ENCODE measurements around the gene SGMS1.
A peak's percentile ranks its signal among the peaks of the same experiment; 100 is the strongest.

SGMS1 gene

GRCh38 chr10:50392966-50393718 lies 230.6 kb downstream of the SGMS1 start:
- peak; percentile 63 for DNase-seq
- WGBS = 56% methylated on average over 6 of the region's 6 CpGs
- H3K4me1 ChIP-seq (ENCODE audit: control insufficient read depth, insufficient read depth, low read depth, low read length) = peaks cover 3% of the 10 kb centered on the region
- H3K27ac ChIP-seq (ENCODE audit: low read length, poor library complexity, severe bottlenecking) = peak overlapping the region; percentile 9
- H3K18ac ChIP-seq (ENCODE audit: low read depth in 1 of 2, low read length in 2 of 2) = no peak overlapping the region
- no peak overlapping the region for H4K8ac ChIP-seq (ENCODE audit: low read length)
- H4K91ac ChIP-seq (ENCODE audit: low read length) = no peak overlapping the region
- H3K4me2 ChIP-seq (ENCODE audit: low read length, poor library complexity, severe bottlenecking) = no peak overlapping the region
- no peak overlapping the region for H2AFZ ChIP-seq (ENCODE audit: low read depth, low read length)
- no peak overlapping the region for H2BK5ac ChIP-seq (ENCODE audit: low read depth, low read length, poor library complexity, severe bottlenecking)
- H3K23ac ChIP-seq (ENCODE audit: low read length in 2 of 2) = no peak overlapping the region
- H3K9me3 ChIP-seq (ENCODE audit: control insufficient read depth, low read length) = no peaks in the 10 kb centered on the region
- no peak overlapping the region for H3K4me3 ChIP-seq (ENCODE audit: insufficient read depth in 1 of 2, low read depth in 1 of 2, low read length in 2 of 2)
- no peak overlapping the region for H2BK15ac ChIP-seq (ENCODE audit: low read depth, poor library complexity, severe bottlenecking)
- no peak overlapping the region for H3K9ac ChIP-seq (ENCODE audit: low read length)
- no peaks in the 10 kb centered on the region for H3K36me3 ChIP-seq (ENCODE audit: control insufficient read depth in 1 of 2, insufficient read depth in 2 of 2, low read depth in 1 of 2, low read length in 2 of 2)
- no peak overlapping the region for H2AK5ac ChIP-seq (ENCODE audit: low read length, severe bottlenecking)
- no peak overlapping the region for H3K14ac ChIP-seq (ENCODE audit: low read length in 2 of 2)
- H2BK12ac ChIP-seq (ENCODE audit: low read length in 2 of 2) = no peak overlapping the region
- peaks cover 14% of the 10 kb centered on the region for H3K79me1 ChIP-seq (replicated peaks; ENCODE audit: low read length, poor library complexity, severe bottlenecking)
- no peak overlapping the region for H2BK120ac ChIP-seq (ENCODE audit: low read depth, low read length)
- H3K4ac ChIP-seq (ENCODE audit: low read depth in 1 of 2, low read length in 2 of 2) = no peak overlapping the region
- H3K27me3 ChIP-seq (ENCODE audit: control insufficient read depth in 1 of 2, insufficient read depth in 1 of 2, low read length in 2 of 2) = no peaks in the 10 kb centered on the region

DNA sequence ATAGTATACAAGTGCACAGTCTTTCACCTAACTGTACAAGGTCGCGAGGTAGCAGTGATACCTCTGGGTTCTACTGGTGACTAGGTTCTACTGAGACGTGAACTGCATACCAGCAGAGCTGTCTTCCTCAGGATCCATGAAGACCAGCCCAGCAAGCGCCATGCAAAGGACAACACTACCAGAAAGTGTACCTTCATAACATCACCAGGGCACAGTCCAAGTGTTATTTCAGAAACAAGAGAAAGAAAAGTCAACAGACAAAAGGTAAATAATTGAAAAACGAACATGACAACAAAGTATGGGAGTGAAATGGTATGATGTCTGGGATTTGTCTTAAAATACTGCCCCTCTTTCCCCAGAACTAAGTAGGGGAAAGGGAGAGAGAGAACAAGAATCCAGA lies 231.3 kb downstream of the SGMS1 start:
- H4K91ac ChIP-seq (ENCODE audit: low read length) = no peak overlapping the region
- no peak overlapping the region for H2BK120ac ChIP-seq (ENCODE audit: low read depth, low read length)
- peaks cover 14% of the 10 kb centered on the region for H3K79me1 ChIP-seq (replicated peaks; ENCODE audit: low read length, poor library complexity, severe bottlenecking)
- H3K14ac ChIP-seq (ENCODE audit: low read length in 2 of 2) = no peak overlapping the region
- no peak overlapping the region for H2AK5ac ChIP-seq (ENCODE audit: low read length, severe bottlenecking)
- no peaks in the 10 kb centered on the region for H3K9me3 ChIP-seq (ENCODE audit: control insufficient read depth, low read length)
- no peak overlapping the region for H3K27ac ChIP-seq (ENCODE audit: low read length, poor library complexity, severe bottlenecking)
- DNase-seq = no peak
- H3K23ac ChIP-seq (ENCODE audit: low read length in 2 of 2) = no peak overlapping the region
- H3K9ac ChIP-seq (ENCODE audit: low read length) = no peak overlapping the region
- peaks cover 3% of the 10 kb centered on the region for H3K4me1 ChIP-seq (ENCODE audit: control insufficient read depth, insufficient read depth, low read depth, low read length)
- H4K8ac ChIP-seq (ENCODE audit: low read length) = no peak overlapping the region
- no peak overlapping the region for H2AFZ ChIP-seq (ENCODE audit: low read depth, low read length)
- H3K4me3 ChIP-seq (ENCODE audit: insufficient read depth in 1 of 2, low read depth in 1 of 2, low read length in 2 of 2) = no peak overlapping the region
- H2BK5ac ChIP-seq (ENCODE audit: low read depth, low read length, poor library complexity, severe bottlenecking) = no peak overlapping the region
- WGBS = 92% methylated on average over 4 of the region's 5 CpGs
- H3K27me3 ChIP-seq (ENCODE audit: control insufficient read depth in 1 of 2, insufficient read depth in 1 of 2, low read length in 2 of 2) = no peaks in the 10 kb centered on the region
- H2BK12ac ChIP-seq (ENCODE audit: low read length in 2 of 2) = no peak overlapping the region
- H3K36me3 ChIP-seq (ENCODE audit: control insufficient read depth in 1 of 2, insufficient read depth in 2 of 2, low read depth in 1 of 2, low read length in 2 of 2) = no peaks in the 10 kb centered on the region
- no peak overlapping the region for H2BK15ac ChIP-seq (ENCODE audit: low read depth, poor library complexity, severe bottlenecking)
- H3K4ac ChIP-seq (ENCODE audit: low read depth in 1 of 2, low read length in 2 of 2) = no peak overlapping the region
- no peak overlapping the region for H3K18ac ChIP-seq (ENCODE audit: low read depth in 1 of 2, low read length in 2 of 2)
- H3K4me2 ChIP-seq (ENCODE audit: low read length, poor library complexity, severe bottlenecking) = no peak overlapping the region

DNA sequence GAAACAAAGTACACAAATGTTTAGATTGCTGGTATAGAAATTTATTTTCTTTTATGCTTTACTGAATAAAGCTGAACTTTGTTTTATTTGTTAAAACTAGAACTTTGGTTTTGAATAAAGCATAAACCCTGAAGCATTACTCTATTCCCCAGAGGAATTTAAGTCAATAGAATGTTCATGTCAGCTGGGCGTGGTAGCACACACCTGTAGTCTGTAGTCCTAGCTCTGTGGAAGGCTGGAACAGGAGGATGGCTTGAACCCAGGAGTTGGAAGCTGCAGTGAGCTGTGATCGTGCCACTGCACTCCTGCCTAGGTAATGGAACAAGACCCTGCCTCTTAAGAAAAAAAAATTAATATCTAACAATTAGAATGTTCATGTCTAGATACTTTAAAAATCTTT lies 233.5 kb downstream of the SGMS1 start:
- no peak overlapping the region for H3K27ac ChIP-seq (ENCODE audit: low read length, poor library complexity, severe bottlenecking)
- H2AFZ ChIP-seq (ENCODE audit: low read depth, low read length) = no peak overlapping the region
- H2BK120ac ChIP-seq (ENCODE audit: low read depth, low read length) = no peak overlapping the region
- no peak overlapping the region for H4K91ac ChIP-seq (ENCODE audit: low read length)
- DNase-seq = no peak
- no peak overlapping the region for H2BK12ac ChIP-seq (ENCODE audit: low read length in 2 of 2)
- 100% methylated on average over 1 of the region's 2 CpGs for WGBS
- H3K79me1 ChIP-seq (replicated peaks; ENCODE audit: low read length, poor library complexity, severe bottlenecking) = peaks cover 12% of the 10 kb centered on the region
- H2AK5ac ChIP-seq (ENCODE audit: low read length, severe bottlenecking) = no peak overlapping the region
- H3K14ac ChIP-seq (ENCODE audit: low read length in 2 of 2) = no peak overlapping the region
- no peak overlapping the region for H3K4ac ChIP-seq (ENCODE audit: low read depth in 1 of 2, low read length in 2 of 2)
- no peaks in the 10 kb centered on the region for H3K9me3 ChIP-seq (ENCODE audit: control insufficient read depth, low read length)
- H3K23ac ChIP-seq (ENCODE audit: low read length in 2 of 2) = no peak overlapping the region
- no peak overlapping the region for H2BK5ac ChIP-seq (ENCODE audit: low read depth, low read length, poor library complexity, severe bottlenecking)
- no peak overlapping the region for H3K9ac ChIP-seq (ENCODE audit: low read length)
- no peak overlapping the region for H3K18ac ChIP-seq (ENCODE audit: low read depth in 1 of 2, low read length in 2 of 2)
- H3K36me3 ChIP-seq (ENCODE audit: control insufficient read depth in 1 of 2, insufficient read depth in 2 of 2, low read depth in 1 of 2, low read length in 2 of 2) = no peaks in the 10 kb centered on the region
- no peaks in the 10 kb centered on the region for H3K27me3 ChIP-seq (ENCODE audit: control insufficient read depth in 1 of 2, insufficient read depth in 1 of 2, low read length in 2 of 2)
- H2BK15ac ChIP-seq (ENCODE audit: low read depth, poor library complexity, severe bottlenecking) = no peak overlapping the region
- no peak overlapping the region for H3K4me2 ChIP-seq (ENCODE audit: low read length, poor library complexity, severe bottlenecking)
- H3K4me1 ChIP-seq (ENCODE audit: control insufficient read depth, insufficient read depth, low read depth, low read length) = no peaks in the 10 kb centered on the region
- H4K8ac ChIP-seq (ENCODE audit: low read length) = no peak overlapping the region
- no peak overlapping the region for H3K4me3 ChIP-seq (ENCODE audit: insufficient read depth in 1 of 2, low read depth in 1 of 2, low read length in 2 of 2)

DNA sequence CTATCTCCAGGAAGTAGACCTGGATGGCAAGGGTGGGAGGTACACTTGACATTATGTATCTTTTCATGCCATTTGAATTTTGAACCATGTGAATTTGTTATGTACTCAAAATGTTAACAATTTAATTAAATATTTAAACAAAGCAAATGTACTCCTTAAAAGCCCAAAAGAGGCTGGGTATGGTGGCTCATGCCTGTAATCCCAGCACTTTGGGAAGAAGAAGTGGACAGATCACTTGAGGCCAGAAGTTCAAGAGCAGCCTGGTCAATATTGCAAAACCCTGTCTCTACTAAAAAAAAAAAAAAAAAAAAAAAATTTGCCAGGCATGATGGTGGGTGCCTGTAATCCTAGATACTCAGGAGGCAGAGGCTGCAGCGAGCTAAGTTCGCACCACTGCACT lies 235.6 kb downstream of the SGMS1 start:
- no peaks in the 10 kb centered on the region for H3K4me1 ChIP-seq (ENCODE audit: control insufficient read depth, insufficient read depth, low read depth, low read length)
- H3K9me3 ChIP-seq (ENCODE audit: control insufficient read depth, low read length) = no peaks in the 10 kb centered on the region
- H2BK120ac ChIP-seq (ENCODE audit: low read depth, low read length) = no peak overlapping the region
- no peak overlapping the region for H3K23ac ChIP-seq (ENCODE audit: low read length in 2 of 2)
- no peak overlapping the region for H3K4me2 ChIP-seq (ENCODE audit: low read length, poor library complexity, severe bottlenecking)
- H2BK12ac ChIP-seq (ENCODE audit: low read length in 2 of 2) = no peak overlapping the region
- no peak overlapping the region for H4K91ac ChIP-seq (ENCODE audit: low read length)
- no peak overlapping the region for H3K9ac ChIP-seq (ENCODE audit: low read length)
- no peak for DNase-seq
- no peak overlapping the region for H2AFZ ChIP-seq (ENCODE audit: low read depth, low read length)
- H3K79me1 ChIP-seq (replicated peaks; ENCODE audit: low read length, poor library complexity, severe bottlenecking) = peaks cover 15% of the 10 kb centered on the region
- no peak overlapping the region for H2AK5ac ChIP-seq (ENCODE audit: low read length, severe bottlenecking)
- no peak overlapping the region for H3K4ac ChIP-seq (ENCODE audit: low read depth in 1 of 2, low read length in 2 of 2)
- H2BK15ac ChIP-seq (ENCODE audit: low read depth, poor library complexity, severe bottlenecking) = no peak overlapping the region
- no peaks in the 10 kb centered on the region for H3K27me3 ChIP-seq (ENCODE audit: control insufficient read depth in 1 of 2, insufficient read depth in 1 of 2, low read length in 2 of 2)
- WGBS = 92% methylated on average over 2 of the region's 2 CpGs
- H3K36me3 ChIP-seq (ENCODE audit: control insufficient read depth in 1 of 2, insufficient read depth in 2 of 2, low read depth in 1 of 2, low read length in 2 of 2) = no peaks in the 10 kb centered on the region
- H4K8ac ChIP-seq (ENCODE audit: low read length) = no peak overlapping the region
- H3K14ac ChIP-seq (ENCODE audit: low read length in 2 of 2) = no peak overlapping the region
- no peak overlapping the region for H2BK5ac ChIP-seq (ENCODE audit: low read depth, low read length, poor library complexity, severe bottlenecking)
- H3K27ac ChIP-seq (ENCODE audit: low read length, poor library complexity, severe bottlenecking) = no peak overlapping the region
- no peak overlapping the region for H3K4me3 ChIP-seq (ENCODE audit: insufficient read depth in 1 of 2, low read depth in 1 of 2, low read length in 2 of 2)
- H3K18ac ChIP-seq (ENCODE audit: low read depth in 1 of 2, low read length in 2 of 2) = no peak overlapping the region
